NCI-H2196 treated with DMSO at 0.1 percent for 48 hours (cell line): ENCODE measurements around the gene SCN2B.

Source experiments
- DNase-seq: peaks from one replicate; lab custom pipeline; 2025; ENCODE audit not compliant: unreplicated experiment; lab: John Stamatoyannopoulos, UW

Gene SCN2B

GRCh38 chr11:118135796-118136165 is 40.7 kb downstream of the SCN2B start:
- DNase-seq = no peak

- DNase-seq = no peak
Measured at GRCh38 chr11:118135051-118135795, 41.2 kb downstream of the SCN2B start.

- DNase-seq = no peak
Measured at GRCh38 chr11:118133816-118134215, 42.6 kb downstream of the SCN2B start.

GRCh38 chr11:118132385-118133151 is 43.9 kb downstream of the SCN2B start:
- no peak for DNase-seq

GRCh38 chr11:118129471-118130172 is 46.8 kb downstream of the SCN2B start:
- no peak for DNase-seq

- DNase-seq = no peak
Measured at GRCh38 chr11:118128721-118129470, 47.5 kb downstream of the SCN2B start.

- DNase-seq = no peak
Measured at GRCh38 chr11:118128310-118128709, 48.1 kb downstream of the SCN2B start.

GRCh38 chr11:118126082-118126838 is 50.2 kb downstream of the SCN2B start:
- DNase-seq = no peak

- no peak for DNase-seq
Measured at GRCh38 chr11:118124929-118125535, 51.4 kb downstream of the SCN2B start.

- no peak for DNase-seq
Measured at GRCh38 chr11:118120793-118121192, 55.6 kb downstream of the SCN2B start.

- no peak for DNase-seq
Measured at GRCh38 chr11:118117790-118118601, 58.4 kb downstream of the SCN2B start.

GRCh38 chr11:118115048-118115447 is 61.4 kb downstream of the SCN2B start:
- no peak for DNase-seq

- DNase-seq = no peak
Measured at GRCh38 chr11:118114266-118114665, 62.2 kb downstream of the SCN2B start.

- no peak for DNase-seq
Measured at GRCh38 chr11:118112711-118113430, 63.6 kb downstream of the SCN2B start.
